Natural killer cell (primary cell): ENCODE results near the gene CTSZ. TPM values are rescaled to one million over a fixed set of nuclear protein-coding genes. Genes with fewer than 3 reads are reported as not detected.

Experiments used
- ATAC-seq, 3 donors: fragments of 150-1000 bp in 2 of 3; fragments of 200-7000 bp in 1 of 3; cut with Tn5 transposase; 1 replicate in 1 of 3; 2 replicates in 2 of 3; pipeline ENCODE4 v1.10.0; 2021; ENCODE audit warnings: mild to moderate bottlenecking in 2 of 3, moderate library complexity in 2 of 3
- DNase-seq, 2 donors: peaks; one replicate each; pipeline versions ENCODE4 v3.0.0 to v3.0.0-alpha.2; 2013 to 2021; ENCODE audit warnings: mixed read lengths in 1 of 2
- H3K27ac ChIP-seq: one replicate; pipeline ENCODE4 v1.5.1; 2013; ENCODE audit warnings: mild to moderate bottlenecking, low read length
- H3K27me3 ChIP-seq: one replicate; pipeline ENCODE4 v1.6.1; 2013; ENCODE audit warnings: low read length; ENCODE audit not compliant: control insufficient read depth, insufficient read depth
- H3K36me3 ChIP-seq: one replicate; pipeline ENCODE4 v1.6.1; 2013; ENCODE audit warnings: low read length; ENCODE audit not compliant: control insufficient read depth, insufficient read depth
- H3K4me1 ChIP-seq: one replicate; pipeline ENCODE4 v1.6.1; 2013; ENCODE audit warnings: low read length; ENCODE audit not compliant: control insufficient read depth, insufficient read depth
- H3K4me3 ChIP-seq: one replicate; pipeline ENCODE4 v1.5.1; 2013; ENCODE audit warnings: low read length
- H3K9me3 ChIP-seq: one replicate; pipeline ENCODE4 v1.6.1; 2013; ENCODE audit warnings: low read length; ENCODE audit not compliant: control insufficient read depth, insufficient read depth
- H3K27ac Mint-ChIP-seq, 2 donors: one replicate each; pipeline ENCODE4 v1.8.0; 2022; ENCODE audit warnings: mild to moderate bottlenecking in 2 of 2, mixed read lengths in 2 of 2, moderate library complexity in 1 of 2
- H3K27me3 Mint-ChIP-seq, 2 donors: one replicate each; pipeline ENCODE4 v1.8.0; 2022; ENCODE audit warnings: low read depth in 2 of 2, mixed read lengths in 2 of 2
- H3K36me3 Mint-ChIP-seq: one replicate; pipeline ENCODE4 v1.8.0; 2022; ENCODE audit warnings: mixed read lengths
- H3K4me1 Mint-ChIP-seq, 2 donors: one replicate each; pipeline ENCODE4 v1.8.0; 2022; ENCODE audit warnings: mixed read lengths in 2 of 2
- H3K4me3 Mint-ChIP-seq: one replicate; pipeline ENCODE4 v1.8.0; 2022; ENCODE audit warnings: mild to moderate bottlenecking, moderate library complexity, mixed read lengths
- H3K9me3 Mint-ChIP-seq, 2 donors: one replicate each; pipeline ENCODE4 v1.8.0; 2022; ENCODE audit warnings: mixed read lengths in 2 of 2
- WGBS: methylation state at CpG from one replicate; pipeline ENCODE4 v1.1.7; 2013; ENCODE audit warnings: missing lambda C conversion rate; ENCODE audit not compliant: insufficient coverage; 5-methylcytosine and 5-hydroxymethylcytosine counted together
- intact Hi-C: fragments of 100-400 bp; cut with micrococcal nuclease; formaldehyde crosslinking; loops from one replicate; pipeline ENCODE4 v1.14.2; 2022
- total RNA-seq, 4 donors: library from RNA; stranded (reverse); fragments of 120-200 nt in 1 of 4; gene quantifications; one replicate each; pipeline versions ENCODE4 v1.2.3 to v1.2.4, GENCODE V29; 2013 to 2022
- TF ChIP-seq, protein P1 (sequence below): fragments of 200-600 bp; IDR thresholded peaks from one replicate; pipeline ENCODE4 v1.8.0; 2022; ENCODE audit warnings: antibody characterized with exemption

The CTSZ gene
- total RNA-seq, 3 donors from 2014 or later (not counting 1 experiment from before 2014, with no cell fraction given), result 30.5 to 52.5 (median 42.3) TPM

- H3K27me3 ChIP-seq, result no peaks in the 10 kb centered on the region
- H3K9me3 ChIP-seq, result no peaks in the 10 kb centered on the region
- peak overlapping the region in 1 of 2 donors; percentile 10 for H3K27ac Mint-ChIP-seq
- H3K27ac ChIP-seq, result no peak overlapping the region
- H3K36me3 Mint-ChIP-seq, result no peaks in the 10 kb centered on the region
- no peak for DNase-seq
- no peak overlapping the region for H3K4me3 ChIP-seq
- peaks cover 0 to 5% of the 10 kb centered on the region in 2 donors for H3K9me3 Mint-ChIP-seq
- TF ChIP-seq, protein P1, sequence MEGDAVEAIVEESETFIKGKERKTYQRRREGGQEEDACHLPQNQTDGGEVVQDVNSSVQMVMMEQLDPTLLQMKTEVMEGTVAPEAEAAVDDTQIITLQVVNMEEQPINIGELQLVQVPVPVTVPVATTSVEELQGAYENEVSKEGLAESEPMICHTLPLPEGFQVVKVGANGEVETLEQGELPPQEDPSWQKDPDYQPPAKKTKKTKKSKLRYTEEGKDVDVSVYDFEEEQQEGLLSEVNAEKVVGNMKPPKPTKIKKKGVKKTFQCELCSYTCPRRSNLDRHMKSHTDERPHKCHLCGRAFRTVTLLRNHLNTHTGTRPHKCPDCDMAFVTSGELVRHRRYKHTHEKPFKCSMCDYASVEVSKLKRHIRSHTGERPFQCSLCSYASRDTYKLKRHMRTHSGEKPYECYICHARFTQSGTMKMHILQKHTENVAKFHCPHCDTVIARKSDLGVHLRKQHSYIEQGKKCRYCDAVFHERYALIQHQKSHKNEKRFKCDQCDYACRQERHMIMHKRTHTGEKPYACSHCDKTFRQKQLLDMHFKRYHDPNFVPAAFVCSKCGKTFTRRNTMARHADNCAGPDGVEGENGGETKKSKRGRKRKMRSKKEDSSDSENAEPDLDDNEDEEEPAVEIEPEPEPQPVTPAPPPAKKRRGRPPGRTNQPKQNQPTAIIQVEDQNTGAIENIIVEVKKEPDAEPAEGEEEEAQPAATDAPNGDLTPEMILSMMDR, result no peak
- H3K4me1 ChIP-seq, result no peaks in the 10 kb centered on the region
- no peak for ATAC-seq
- no peaks in the 10 kb centered on the region for H3K36me3 ChIP-seq
- no peak overlapping the region for H3K4me3 Mint-ChIP-seq
- 70% methylated on average over 3 of the region's 3 CpGs for WGBS
- intact Hi-C loops, result no loop called here
- H3K4me1 Mint-ChIP-seq, result no peaks in the 10 kb centered on the region
- H3K27me3 Mint-ChIP-seq, result peaks cover 2 to 19% of the 10 kb centered on the region in 2 donors
These were observed 33.2 kb downstream of the CTSZ start for GRCh38 chr20:58973866-58974265.

- Mint-ChIP-seq H3K9me3 (peaks cover 0 to 5% of the 10 kb centered on the region in 2 donors), H3K36me3 (no peaks in the 10 kb centered on the region), H3K27ac (no peak overlapping the region), H3K4me1 (no peaks in the 10 kb centered on the region), H3K27me3 (peaks cover 9 to 26% of the 10 kb centered on the region in 2 donors), H3K4me3 (no peak overlapping the region)
- DNase-seq, result no peak
- WGBS, result 80% methylated on average over 4 of the region's 4 CpGs
- no peak for ATAC-seq
- intact Hi-C loops, result no loop called here
- H3K4me1 ChIP-seq, result no peaks in the 10 kb centered on the region
- no peak overlapping the region for H3K27ac ChIP-seq
- no peaks in the 10 kb centered on the region for H3K9me3 ChIP-seq
- TF ChIP-seq, protein P1, result no peak
- H3K4me3 ChIP-seq, result no peak overlapping the region
- H3K36me3 ChIP-seq, result no peaks in the 10 kb centered on the region
- H3K27me3 ChIP-seq, result peaks cover 2% of the 10 kb centered on the region
These were observed 33.9 kb downstream of the CTSZ start for GRCh38 chr20:58973179-58973578.

GRCh38 chr20:58971429-58971828 is 35.6 kb downstream of the CTSZ start:
- no peaks in the 10 kb centered on the region for H3K9me3 ChIP-seq
- TF ChIP-seq, protein P1, result no peak
- peaks cover 9 to 36% of the 10 kb centered on the region in 2 donors for H3K27me3 Mint-ChIP-seq
- H3K27me3 ChIP-seq, result peaks cover 2% of the 10 kb centered on the region
- no peak overlapping the region for H3K4me3 Mint-ChIP-seq
- no peaks in the 10 kb centered on the region for H3K36me3 Mint-ChIP-seq
- ATAC-seq (no peak), DNase-seq (no peak)
- no peak overlapping the region for H3K27ac ChIP-seq
- H3K4me1 ChIP-seq, result no peaks in the 10 kb centered on the region
- H3K9me3 Mint-ChIP-seq, result peaks cover 0 to 2% of the 10 kb centered on the region in 2 donors
- no peak overlapping the region for H3K27ac Mint-ChIP-seq
- H3K36me3 ChIP-seq, result no peaks in the 10 kb centered on the region
- H3K4me1 Mint-ChIP-seq, result no peaks in the 10 kb centered on the region
- intact Hi-C loops, result no loop called here
- no peak overlapping the region for H3K4me3 ChIP-seq
- WGBS, result 88% methylated on average over 6 of the region's 6 CpGs

DNA sequence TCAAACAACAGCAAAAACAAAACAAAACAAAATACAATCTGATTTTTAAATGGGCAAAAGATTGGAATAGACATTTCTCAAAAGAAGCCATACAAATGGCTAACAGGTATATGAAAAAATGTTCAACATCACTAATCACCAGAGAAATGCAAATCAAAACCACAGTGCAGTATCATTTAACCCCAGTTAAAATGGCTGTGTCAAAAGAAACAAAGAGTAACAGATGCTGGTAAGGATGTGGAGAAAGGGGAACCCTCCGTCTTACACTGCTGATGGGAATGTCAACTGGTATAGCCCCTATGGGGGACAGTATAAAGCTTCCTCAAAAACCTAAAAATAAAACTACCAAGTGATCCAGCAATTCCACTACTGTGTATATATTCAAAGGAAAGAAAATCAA is 36.9 kb downstream of the CTSZ start:
- TF ChIP-seq, protein P1, result no peak
- no CpG with 5 or more reads among the region's 1 CpG for WGBS
- no peak overlapping the region for H3K27ac Mint-ChIP-seq

More for the DNA sequence above, 36.9 kb downstream of the CTSZ start:
- Mint-ChIP-seq H3K4me1 (no peaks in the 10 kb centered on the region), H3K36me3 (no peaks in the 10 kb centered on the region), H3K9me3 (peaks cover 0 to 1% of the 10 kb centered on the region in 2 donors), H3K4me3 (no peak overlapping the region), H3K27me3 (peaks cover 12 to 36% of the 10 kb centered on the region in 2 donors)
- ATAC-seq, result no peak
- Histone ChIP-seq H3K9me3 (no peaks in the 10 kb centered on the region), H3K27ac (no peak overlapping the region), H3K36me3 (no peaks in the 10 kb centered on the region), H3K27me3 (peaks cover 2% of the 10 kb centered on the region), H3K4me3 (no peak overlapping the region), H3K4me1 (no peaks in the 10 kb centered on the region)
- DNase-seq, result no peak
- intact Hi-C loops, result no loop called here
